ENCODE measurements around the gene ITPR1.

DNA sequence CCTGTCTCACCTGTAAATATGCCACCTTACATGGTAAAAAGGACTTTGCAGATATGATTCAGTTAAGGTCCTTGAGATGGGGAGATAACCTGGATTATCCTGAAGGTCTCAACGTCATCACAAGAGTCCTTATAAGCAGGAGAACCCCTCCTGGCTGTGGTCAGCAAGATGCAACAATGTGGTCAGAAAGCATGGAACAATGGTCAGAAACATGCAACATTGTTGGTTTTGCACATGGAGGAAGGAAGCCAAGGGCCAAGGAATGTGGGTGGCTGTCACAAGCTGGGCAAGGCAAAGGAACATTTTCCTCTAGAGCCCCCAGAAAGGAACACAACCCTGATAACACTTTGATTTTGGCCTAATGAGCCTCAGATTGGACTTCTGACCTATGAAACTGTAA is 16.7 kb upstream of the ITPR1 start:
- no peak for TF ChIP-seq CTCF (IDR thresholded peaks at IDR 0.05; ENCODE audit: low read depth, low read length)
- TF ChIP-seq POLR2A (IDR thresholded peaks at IDR 0.05; ENCODE audit: extremely low read depth, insufficient read length), result no peak

All from NB4 (cell line).